DMS114 treated with DMSO at 0.1 percent for 48 hours (cell line): Measurements from ENCODE around the gene LPAR1.

ENCODE experiments used
- DNase-seq: peaks from one replicate; lab custom pipeline; 2025; ENCODE audit not compliant: unreplicated experiment; lab: John Stamatoyannopoulos, UW

Gene LPAR1

GRCh38 chr9:111003182-111003581, 35.1 kb downstream of the LPAR1 start:
- DNase-seq, result no peak

DNA sequence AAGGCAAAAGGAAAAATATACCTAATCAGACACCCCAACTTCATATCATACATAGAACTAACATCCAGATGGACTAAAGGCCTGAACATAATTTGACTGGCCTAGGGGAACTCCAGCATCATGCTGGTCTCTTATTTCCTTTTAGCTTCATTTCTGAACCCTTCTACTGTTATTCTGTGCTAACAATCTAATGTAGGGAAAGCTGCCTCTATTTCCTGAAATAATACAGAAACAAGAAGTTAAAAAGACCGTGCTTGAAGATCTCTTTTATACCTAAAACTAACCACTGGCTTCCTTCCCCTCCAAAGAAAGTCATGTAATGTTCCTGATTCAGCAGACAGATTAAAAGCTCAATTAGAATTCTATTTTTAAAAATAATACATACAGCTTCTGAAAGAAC, 36.7 kb downstream of the LPAR1 start:
- no peak for DNase-seq

DNA sequence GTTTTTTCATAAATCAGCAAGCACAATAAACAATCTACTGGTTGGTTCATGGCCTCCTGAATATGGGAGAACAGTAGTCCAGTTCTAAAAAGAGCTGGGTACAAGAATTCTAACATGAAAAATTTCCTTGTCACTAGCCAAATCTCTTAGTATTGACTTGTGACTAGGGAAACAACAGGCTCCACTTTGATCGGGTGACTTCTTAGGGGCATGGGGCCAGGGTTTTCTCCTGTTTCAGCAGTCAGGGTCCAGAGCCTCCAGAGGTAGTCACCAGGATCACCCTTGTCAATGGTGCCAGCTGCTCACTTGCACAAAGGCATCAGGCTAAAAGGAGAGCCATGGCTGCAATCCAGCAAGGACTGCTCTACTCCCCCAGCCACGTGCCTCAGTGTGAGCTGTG, 38.1 kb downstream of the LPAR1 start:
- no peak for DNase-seq

- DNase-seq, result no peak
Measured at GRCh38 chr9:110999379-110999778, 38.9 kb downstream of the LPAR1 start.

DNA sequence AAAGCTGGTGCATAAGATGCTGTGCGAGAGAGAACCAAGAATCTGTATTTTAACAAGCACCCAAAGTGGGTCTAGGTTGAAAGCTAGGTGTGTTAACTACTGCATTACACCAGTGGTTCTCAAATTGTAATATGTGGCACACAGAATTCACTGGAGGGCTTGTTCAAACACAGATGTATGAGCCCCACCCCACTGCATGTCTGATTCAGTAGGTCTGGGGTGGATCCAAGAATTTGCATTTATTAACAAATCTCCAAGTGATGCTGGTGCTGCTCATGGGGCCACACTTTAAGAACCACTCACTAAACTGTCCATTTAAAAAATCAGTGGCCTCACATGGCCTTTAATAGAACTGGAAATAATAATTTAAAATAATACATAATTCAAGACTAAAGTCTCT, 40.4 kb downstream of the LPAR1 start:
- DNase-seq, result no peak

DNA sequence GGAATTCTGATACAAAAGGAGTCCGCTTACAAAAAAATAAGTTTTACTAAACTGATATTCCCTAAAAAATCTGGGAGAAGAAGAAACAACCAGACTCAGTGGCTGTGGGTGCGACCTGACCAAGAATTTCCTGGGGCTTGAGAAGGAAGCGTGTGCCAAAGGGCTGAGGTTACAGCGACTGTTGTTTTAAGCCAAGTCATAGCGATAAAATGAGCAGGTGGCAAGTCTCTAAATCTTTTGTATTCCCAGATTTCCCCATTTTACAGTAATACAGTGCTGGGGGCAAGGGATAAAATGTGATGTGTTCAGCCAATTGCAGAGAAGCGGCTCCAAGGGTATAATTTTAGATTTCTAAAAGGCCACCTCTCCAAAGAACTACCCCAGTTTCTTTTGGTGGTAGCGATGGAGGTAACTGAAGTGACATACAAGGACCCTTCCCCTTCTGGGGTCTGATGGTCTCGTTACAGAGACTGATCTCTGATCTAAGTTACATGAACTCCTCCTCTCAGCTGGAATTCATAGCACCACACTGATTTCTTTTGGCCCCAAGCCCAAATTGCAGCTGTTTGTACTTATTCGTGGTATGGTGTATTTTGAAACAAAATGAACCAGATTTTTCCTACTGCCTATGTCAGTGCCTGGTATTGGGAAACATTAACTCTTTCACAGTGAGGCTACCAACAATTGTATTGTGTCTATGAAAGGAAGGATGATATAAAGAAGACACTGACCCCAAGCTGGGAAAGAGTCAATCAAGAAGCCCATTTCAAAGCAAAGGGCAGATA, 41.6 kb downstream of the LPAR1 start:
- no peak for DNase-seq

DNA sequence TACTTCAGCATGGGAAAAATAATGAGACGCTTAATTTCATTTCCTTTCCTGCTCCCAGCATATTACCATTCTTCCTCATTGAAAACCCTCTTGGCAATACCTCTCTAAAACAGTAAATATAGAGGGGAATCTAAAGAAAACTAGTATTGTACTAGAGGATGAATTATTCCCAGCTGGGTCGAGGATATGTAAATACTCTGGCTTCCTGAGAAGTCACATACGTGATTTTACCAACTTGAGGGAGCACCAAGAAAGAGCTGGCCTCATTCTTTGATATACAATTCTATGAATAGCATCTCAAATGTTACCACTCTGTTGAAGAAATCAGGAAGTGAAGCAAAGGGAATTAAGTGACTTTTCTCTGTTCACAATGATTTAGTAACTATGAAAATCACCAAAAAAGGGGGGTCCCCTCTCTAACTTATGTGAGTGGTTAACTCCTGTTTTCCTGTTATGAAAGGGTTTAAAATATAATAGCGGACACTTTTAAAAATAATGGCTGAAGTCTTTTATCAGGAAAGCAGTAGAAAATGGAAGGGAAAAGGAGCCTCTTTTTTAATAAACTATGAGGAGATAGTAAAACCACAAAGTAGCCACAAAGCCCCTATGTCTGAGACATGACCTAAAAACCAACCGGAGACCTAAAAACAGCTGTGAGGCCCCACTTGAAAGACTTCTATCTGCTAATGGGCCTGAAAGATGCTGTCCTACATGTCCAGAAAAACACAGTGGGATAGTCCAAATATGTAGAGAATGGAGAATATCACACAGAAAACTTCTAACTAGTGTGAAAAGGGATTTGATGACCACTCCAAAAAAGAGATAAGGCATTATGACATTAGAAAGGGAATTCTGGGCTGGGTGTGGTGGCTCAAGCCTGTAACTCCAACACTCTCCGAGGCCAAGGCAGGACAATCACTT, 42.6 kb downstream of the LPAR1 start:
- DNase-seq, result no peak

GRCh38 chr9:110994771-110995241, 43.5 kb downstream of the LPAR1 start:
- no peak for DNase-seq

DNA sequence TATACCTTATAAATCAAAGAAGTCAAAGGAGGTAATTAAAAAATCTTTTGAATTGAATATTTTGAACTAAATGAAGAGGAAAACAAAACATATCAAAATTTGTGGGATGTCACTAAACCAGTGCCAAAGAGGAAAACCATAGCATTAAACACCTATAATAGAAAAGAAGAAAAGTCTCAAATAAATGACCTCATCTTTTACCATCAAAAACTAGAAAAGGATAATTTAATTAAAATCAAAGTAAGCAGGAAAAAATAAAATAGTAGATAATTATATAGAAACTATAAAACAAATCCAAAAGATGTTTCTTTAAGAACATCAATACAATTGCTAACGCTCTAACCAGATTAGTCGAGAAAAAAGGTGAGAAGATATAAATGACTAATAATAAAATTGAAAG, 47.8 kb downstream of the LPAR1 start:
- no peak for DNase-seq

- no peak for DNase-seq
Measured at GRCh38 chr9:110986529-110986928, 51.7 kb downstream of the LPAR1 start.

- DNase-seq, result no peak
Measured at GRCh38 chr9:110984890-110985437, 53.3 kb downstream of the LPAR1 start.

DNA sequence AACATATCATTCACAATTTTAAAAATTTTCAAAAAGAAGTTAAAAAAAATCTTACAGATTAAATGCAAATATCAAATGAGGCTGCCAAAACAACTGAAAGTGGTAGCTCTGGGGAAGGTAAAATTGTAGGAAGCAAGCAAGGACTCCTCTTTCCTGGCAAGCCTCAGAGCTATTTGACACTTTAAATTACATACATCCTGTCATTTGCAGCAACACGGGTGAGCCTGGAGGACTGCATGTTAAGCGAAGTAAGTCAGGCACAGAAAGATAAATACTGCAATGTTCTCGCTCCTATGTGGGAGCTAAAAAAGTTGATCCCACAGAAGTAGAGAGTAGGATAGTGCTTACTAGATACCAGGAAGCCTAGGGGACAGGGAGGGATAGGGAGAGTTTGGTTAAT, 58.0 kb downstream of the LPAR1 start:
- DNase-seq, result no peak

GRCh38 chr9:110979636-110980035, 58.6 kb downstream of the LPAR1 start:
- DNase-seq, result no peak

DNA sequence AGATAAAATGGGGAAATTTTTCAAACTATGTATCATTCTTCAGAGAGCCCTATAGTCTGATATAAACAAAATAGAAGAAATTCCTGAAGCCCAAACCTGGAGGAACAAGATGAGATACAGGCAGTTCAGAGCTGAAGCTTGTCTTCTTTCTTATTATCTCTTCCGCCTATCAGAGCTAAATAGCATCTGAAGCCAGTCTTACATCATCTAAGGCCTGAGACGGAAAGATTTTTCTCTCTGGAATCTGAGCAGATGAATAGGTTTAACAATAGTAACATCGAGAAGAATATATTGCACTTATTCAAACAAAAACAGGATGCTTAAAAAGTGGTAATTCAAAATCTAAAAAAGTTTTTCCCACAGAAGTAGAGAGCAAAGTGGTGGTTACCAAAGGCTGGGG, 59.8 kb downstream of the LPAR1 start:
- DNase-seq, result no peak

DNA sequence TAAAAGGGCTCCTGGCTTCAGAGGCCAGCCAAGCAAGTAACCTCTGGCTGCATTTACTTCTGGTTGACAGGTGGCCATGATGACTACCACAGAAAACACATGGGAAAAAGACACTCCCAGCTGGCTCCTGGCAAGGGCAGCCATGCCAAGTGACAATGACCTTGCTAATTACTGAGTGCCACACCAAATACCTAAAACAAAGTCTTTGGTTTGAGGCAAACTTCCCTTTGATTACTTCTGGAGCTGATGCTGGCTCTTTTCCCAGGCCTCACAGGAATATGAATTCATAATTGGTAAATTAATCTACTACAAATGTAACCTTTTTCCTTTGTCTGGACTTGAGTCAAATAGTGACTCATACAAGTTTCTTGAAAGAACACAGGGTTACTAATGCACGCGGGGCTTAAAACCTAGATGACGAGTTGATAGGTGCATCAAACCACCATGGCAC, 61.0 kb downstream of the LPAR1 start:
- DNase-seq, result no peak

DNA sequence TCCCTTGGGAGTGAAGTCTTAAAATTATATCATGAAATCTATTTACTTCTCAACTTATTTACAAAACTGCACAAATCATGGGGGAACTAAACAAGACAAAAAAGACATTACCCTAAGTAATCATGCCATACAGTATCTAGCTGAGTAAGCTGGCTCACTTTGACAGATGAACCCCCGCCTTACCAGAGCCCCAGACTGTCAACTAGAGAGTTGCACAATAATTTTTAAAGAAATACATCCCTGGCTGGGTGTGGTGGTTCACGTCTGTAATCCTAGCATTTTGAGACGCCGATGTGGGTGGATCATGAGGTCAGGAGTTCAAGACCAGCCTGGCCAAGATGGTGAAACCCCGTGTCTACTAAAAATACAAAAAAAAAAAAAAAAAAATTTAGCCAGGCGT, 62.3 kb downstream of the LPAR1 start:
- no peak for DNase-seq

DNA sequence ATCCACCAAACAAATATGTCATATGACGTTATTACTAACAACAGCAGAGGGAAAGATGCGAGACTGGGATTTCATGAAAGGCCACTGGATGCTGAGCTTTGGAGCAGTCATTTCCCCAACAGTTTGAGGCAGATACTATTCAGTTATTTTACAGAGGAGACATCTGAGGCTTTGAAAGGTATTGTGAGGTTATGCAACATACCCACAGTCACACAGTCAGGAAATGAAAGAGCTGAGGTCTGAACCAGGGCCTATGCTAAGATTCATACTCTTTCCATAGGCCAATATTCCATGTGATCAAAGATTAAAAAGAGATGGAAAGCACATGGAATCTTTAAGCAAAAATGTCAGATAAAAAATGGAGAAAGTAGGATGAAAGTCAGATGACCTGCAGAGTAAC, 63.0 kb downstream of the LPAR1 start:
- no peak for DNase-seq

DNA sequence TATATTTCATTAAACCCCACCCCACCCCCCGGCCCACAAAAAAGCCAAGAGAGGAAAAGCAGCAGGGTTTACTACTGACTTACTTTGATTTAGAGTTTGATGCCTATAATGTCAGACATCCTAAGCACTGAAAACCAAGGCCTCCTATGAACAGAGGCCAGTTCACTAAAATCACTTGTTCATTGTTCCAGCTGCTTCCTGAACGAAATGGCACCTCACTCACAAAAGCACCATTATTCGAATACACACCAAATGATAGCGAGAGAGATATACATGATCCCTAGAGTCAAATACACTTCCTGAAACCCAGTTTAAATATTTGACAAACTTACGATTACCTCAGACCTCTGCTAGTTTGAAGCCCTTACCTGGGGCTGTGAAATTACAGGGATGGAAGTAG, 66.6 kb downstream of the LPAR1 start:
- no peak for DNase-seq

GRCh38 chr9:110971234-110971633, 67.0 kb downstream of the LPAR1 start:
- DNase-seq, result no peak

DNA sequence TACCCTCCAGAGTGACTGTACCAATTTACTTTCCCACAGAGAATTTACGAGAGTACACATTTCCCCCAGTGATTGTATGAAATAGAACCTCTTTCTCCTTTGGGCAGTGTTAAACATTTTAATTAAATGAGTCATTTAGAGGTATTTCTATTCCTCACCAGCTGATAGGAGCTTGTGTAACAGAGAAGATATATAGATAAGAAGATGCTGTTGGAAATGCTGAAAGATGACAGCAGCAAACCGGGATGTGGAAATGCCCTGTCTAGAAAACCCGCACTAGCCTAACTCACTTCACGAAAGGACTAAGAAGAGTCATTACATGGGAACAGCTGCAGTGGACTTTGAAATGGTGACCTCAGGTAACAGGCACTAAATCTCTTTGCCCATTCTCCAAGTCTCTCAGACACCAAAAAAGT, 68.3 kb downstream of the LPAR1 start:
- no peak for DNase-seq

- no peak for DNase-seq
Measured at GRCh38 chr9:110968096-110968495, 70.2 kb downstream of the LPAR1 start.

- no peak for DNase-seq
Measured at GRCh38 chr9:110967196-110967595, 71.1 kb downstream of the LPAR1 start.
